Ectodermal cell (in vitro differentiated cells): Measurements from ENCODE around the gene IDH3A.

Experiments
- H3K27ac ChIP-seq: 2 replicates; pipeline ENCODE4 v1.7.0; 2013; ENCODE audit warnings: mild to moderate bottlenecking, low read depth, low read length; ENCODE audit not compliant: insufficient read depth, poor library complexity, severe bottlenecking
- H3K27me3 ChIP-seq: 2 replicates; pipeline ENCODE4 v1.7.0; 2013; ENCODE audit warnings: mild to moderate bottlenecking, low read length; ENCODE audit not compliant: insufficient read depth, control insufficient read depth, poor library complexity, severe bottlenecking
- H3K36me3 ChIP-seq: one replicate; pipeline ENCODE4 v1.7.0; 2013; ENCODE audit warnings: low read length; ENCODE audit not compliant: control insufficient read depth, insufficient read depth
- H3K4me1 ChIP-seq: one replicate; pipeline ENCODE4 v1.7.0; 2013; ENCODE audit warnings: low read length; ENCODE audit not compliant: control insufficient read depth, insufficient read depth
- H3K4me3 ChIP-seq: 2 replicates; pipeline ENCODE4 v1.7.0; 2013; ENCODE audit warnings: low read depth, low read length, control low read depth; ENCODE audit not compliant: insufficient read depth
- H3K9me3 ChIP-seq: 2 replicates; pipeline ENCODE4 v1.7.0; 2013; ENCODE audit warnings: mild to moderate bottlenecking, low read length, moderate library complexity; ENCODE audit not compliant: control insufficient read depth
- WGBS, 2 experiments: methylation state at CpG; one replicate each; pipeline ENCODE4 v1.1.7; 2013; ENCODE audit warnings: missing lambda C conversion rate in 2 of 2; 5-methylcytosine and 5-hydroxymethylcytosine counted together

IDH3A gene

DNA sequence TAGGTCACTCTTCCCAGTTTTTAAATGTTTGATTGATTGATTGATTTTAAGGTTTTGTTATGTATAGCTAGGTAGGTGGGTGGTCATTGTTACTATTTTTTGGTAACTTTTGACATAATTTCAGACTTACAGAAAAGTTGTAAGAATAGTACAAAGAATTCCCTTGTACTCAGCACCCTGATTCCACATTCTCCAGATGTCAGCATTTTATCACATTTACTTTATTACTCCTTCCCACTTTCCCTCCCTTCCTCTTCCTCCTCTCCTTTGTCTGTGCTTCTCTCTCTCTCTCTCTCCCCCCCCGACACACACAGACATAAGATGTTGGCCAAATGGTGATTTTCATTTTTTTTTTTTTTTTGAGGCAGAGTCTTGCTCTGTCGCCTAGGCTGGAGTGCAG lies 14.8 kb downstream of the IDH3A start:
- Histone ChIP-seq H3K27ac (no peak overlapping the region), H3K4me1 (no peaks in the 10 kb centered on the region), H3K4me3 (no peak overlapping the region), H3K27me3 (no peaks in the 10 kb centered on the region), H3K36me3 (peaks cover 5% of the 10 kb centered on the region), H3K9me3 (no peaks in the 10 kb centered on the region)
- WGBS, 2 experiments, result 89 to 100% methylated on average over 2 of the region's 2 CpGs

DNA sequence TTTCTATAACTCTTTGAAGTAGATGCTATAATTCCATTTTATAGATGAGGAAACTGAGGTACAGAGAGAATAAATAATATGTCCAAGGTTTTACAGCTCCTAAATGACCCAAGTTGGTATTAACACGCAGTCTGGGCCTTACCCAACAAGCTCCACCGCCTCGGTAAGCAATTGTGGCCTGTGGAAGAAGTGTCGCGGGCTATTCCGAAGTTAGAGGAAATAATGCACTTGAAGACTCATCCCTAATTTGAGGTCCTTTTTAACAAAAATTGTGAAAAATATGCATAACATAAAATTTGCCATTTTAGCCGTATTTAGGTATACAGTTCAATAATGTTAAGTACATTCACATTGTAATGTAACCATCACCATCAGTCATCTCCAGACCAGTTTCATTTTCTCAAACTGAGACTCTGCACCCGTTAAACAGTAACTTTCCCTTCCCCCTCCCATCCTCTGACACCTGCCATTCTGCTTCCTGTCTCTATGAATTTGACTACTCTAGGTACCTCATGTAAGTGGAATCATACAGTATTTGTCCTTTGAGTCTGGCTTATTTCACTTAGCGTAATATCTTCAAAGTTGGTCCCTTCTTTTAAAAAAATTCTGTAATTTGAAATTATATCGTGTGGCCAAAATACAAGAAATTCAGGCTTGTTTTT lies 18.2 kb downstream of the IDH3A start:
- WGBS, 2 experiments, result 93 to 96% methylated on average over 10 of the region's 10 CpGs
- Histone ChIP-seq H3K9me3 (no peaks in the 10 kb centered on the region), H3K4me3 (no peak overlapping the region), H3K36me3 (peaks cover 5% of the 10 kb centered on the region), H3K27me3 (no peaks in the 10 kb centered on the region), H3K4me1 (no peaks in the 10 kb centered on the region), H3K27ac (no peak overlapping the region)

- Histone ChIP-seq H3K4me1 (no peaks in the 10 kb centered on the region), H3K4me3 (no peak overlapping the region), H3K36me3 (peaks cover 5% of the 10 kb centered on the region), H3K9me3 (no peaks in the 10 kb centered on the region), H3K27me3 (no peaks in the 10 kb centered on the region), H3K27ac (no peak overlapping the region)
- WGBS, 2 experiments, result 93 to 99% methylated on average over 5 of the region's 5 CpGs
Observed at GRCh38 chr15:78168608-78169007, 19.4 kb downstream of the IDH3A start.

DNA sequence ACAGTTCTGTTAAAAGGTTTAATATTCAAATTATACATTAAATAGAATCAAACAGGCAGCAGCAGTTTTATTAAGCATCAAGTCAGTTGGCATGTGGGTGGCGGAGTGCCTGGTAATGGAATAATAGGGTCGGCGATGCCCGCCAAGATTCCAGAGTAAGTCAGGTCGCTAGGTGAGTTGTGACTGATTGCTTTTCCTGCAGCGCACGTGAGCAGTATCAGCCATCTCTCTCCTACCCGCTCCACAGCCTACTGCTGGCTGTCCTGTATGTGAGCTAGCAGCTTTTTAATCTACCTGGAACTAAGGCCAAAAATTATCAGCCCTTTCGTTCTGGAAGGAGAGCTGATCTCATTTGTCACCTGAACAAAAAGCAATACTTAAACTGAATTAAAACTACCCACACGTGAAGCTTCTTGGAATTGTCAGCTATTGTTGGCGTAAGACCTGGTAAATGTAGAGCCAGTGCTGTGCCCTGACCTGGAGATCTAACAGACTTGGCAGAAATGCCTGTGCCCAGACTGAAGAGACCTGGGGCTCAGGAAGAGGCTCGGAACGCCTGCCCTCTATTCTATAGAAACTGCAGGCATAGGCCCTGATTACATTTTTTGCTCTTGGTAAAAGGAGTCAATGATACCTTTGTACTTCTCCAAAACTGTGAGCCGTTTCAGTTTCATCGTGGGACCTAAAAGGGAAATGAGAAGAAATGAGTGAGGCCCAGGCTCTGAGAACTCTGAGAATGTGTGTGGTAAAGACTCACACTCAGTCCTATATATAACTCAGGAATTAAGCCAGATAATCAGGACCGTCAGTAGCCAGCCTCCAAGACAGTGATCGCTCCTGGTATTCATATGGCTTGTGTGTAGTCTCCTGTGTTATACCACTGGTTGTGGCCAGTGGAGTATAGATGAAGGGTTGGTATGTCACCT lies 21.9 kb downstream of the IDH3A start:
- H3K9me3 ChIP-seq, result no peaks in the 10 kb centered on the region
- H3K4me1 ChIP-seq, result no peaks in the 10 kb centered on the region
- 94% methylated on average over 17 of the region's 17 CpGs for WGBS, 2 experiments
- no peaks in the 10 kb centered on the region for H3K36me3 ChIP-seq
- H3K27ac ChIP-seq, result no peak overlapping the region
- H3K27me3 ChIP-seq, result no peaks in the 10 kb centered on the region
- no peak overlapping the region for H3K4me3 ChIP-seq

GRCh38 chr15:78171864-78172472 lies 22.8 kb downstream of the IDH3A start:
- no peaks in the 10 kb centered on the region for H3K4me1 ChIP-seq
- H3K36me3 ChIP-seq, result no peaks in the 10 kb centered on the region
- no peak overlapping the region for H3K27ac ChIP-seq
- H3K27me3 ChIP-seq, result no peaks in the 10 kb centered on the region
- 93 to 97% methylated on average over 7 to 9 of the region's 9 CpGs for WGBS, 2 experiments
- H3K9me3 ChIP-seq, result no peaks in the 10 kb centered on the region
- no peak overlapping the region for H3K4me3 ChIP-seq

GRCh38 chr15:78174401-78174800 lies 25.2 kb downstream of the IDH3A start:
- H3K4me3 ChIP-seq, result no peak overlapping the region
- H3K27me3 ChIP-seq, result no peaks in the 10 kb centered on the region
- no peak overlapping the region for H3K27ac ChIP-seq
- 92 to 93% methylated on average over 9 of the region's 9 CpGs for WGBS, 2 experiments
- no peaks in the 10 kb centered on the region for H3K4me1 ChIP-seq
- no peaks in the 10 kb centered on the region for H3K9me3 ChIP-seq
- no peaks in the 10 kb centered on the region for H3K36me3 ChIP-seq

DNA sequence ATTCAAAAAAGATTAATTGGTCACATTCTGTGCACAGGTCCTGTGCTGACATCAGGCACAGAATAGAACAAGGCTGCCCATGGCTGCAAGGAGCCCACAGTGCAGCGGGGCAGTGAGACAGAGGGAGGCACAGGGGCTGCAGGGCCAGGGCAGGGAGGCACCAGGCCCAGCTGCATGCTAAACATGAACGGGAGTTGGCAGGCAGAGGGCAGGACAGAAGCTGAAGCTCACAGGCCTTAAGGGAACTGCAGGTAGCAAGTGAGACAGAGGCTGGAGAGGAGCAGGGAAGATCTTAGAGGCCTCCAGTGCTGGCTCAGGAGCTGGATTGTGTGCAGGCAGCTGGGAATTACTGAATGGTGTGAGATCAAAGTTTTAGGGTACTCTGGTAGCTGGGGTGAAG lies 26.2 kb downstream of the IDH3A start:
- Histone ChIP-seq H3K4me3 (no peak overlapping the region), H3K9me3 (no peaks in the 10 kb centered on the region), H3K27me3 (no peaks in the 10 kb centered on the region), H3K4me1 (no peaks in the 10 kb centered on the region), H3K36me3 (no peaks in the 10 kb centered on the region), H3K27ac (no peak overlapping the region)
- WGBS, 2 experiments, result 75 to 83% methylated on average over 2 of the region's 2 CpGs

- H3K9me3 ChIP-seq, result no peaks in the 10 kb centered on the region
- no peaks in the 10 kb centered on the region for H3K27me3 ChIP-seq
- no peak overlapping the region for H3K27ac ChIP-seq
- H3K36me3 ChIP-seq, result no peaks in the 10 kb centered on the region
- WGBS, 2 experiments, result 33 to 34% methylated on average over 12 of the region's 12 CpGs
- no peak overlapping the region for H3K4me3 ChIP-seq
- no peaks in the 10 kb centered on the region for H3K4me1 ChIP-seq
Observed at GRCh38 chr15:78177447-78177873, 28.3 kb downstream of the IDH3A start.

- H3K4me1 ChIP-seq, result no peaks in the 10 kb centered on the region
- no peaks in the 10 kb centered on the region for H3K27me3 ChIP-seq
- H3K4me3 ChIP-seq, result no peak overlapping the region
- no peak overlapping the region for H3K27ac ChIP-seq
- 94 to 95% methylated on average over 6 of the region's 6 CpGs for WGBS, 2 experiments
- H3K36me3 ChIP-seq, result no peaks in the 10 kb centered on the region
- H3K9me3 ChIP-seq, result no peaks in the 10 kb centered on the region
Observed at GRCh38 chr15:78178064-78178463, 28.9 kb downstream of the IDH3A start.

DNA sequence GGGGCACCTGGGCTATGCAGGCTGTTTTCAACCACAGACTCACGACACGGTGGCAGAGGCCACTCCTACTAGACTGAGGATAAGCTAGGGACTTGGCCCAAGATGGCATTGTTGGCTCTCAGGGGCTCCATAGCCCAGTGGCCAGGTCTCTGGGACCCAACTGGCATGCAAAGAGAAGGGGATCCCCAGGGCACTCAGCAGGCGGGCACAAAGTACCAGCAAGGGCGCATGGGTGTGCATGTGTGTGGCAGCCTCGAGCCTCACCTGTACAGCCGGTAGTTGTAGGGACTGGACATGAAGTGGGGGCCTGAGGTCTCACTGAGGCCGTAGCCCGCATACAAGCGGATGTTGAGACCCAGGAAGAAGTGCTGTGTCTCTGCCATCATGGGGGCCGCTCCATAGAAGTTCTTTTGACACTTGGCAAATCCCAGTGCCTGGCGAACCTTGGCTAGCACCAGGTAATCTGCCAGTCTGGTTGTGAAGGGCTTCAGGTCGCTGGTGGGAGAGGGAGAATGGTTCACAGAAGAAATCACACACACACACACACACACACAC lies 30.2 kb downstream of the IDH3A start:
- H3K36me3 ChIP-seq, result no peaks in the 10 kb centered on the region
- no peak overlapping the region for H3K27ac ChIP-seq
- no peak overlapping the region for H3K4me3 ChIP-seq
- no peaks in the 10 kb centered on the region for H3K4me1 ChIP-seq
- no peaks in the 10 kb centered on the region for H3K9me3 ChIP-seq
- WGBS, 2 experiments, result 93 to 95% methylated on average over 11 of the region's 12 CpGs
- H3K27me3 ChIP-seq, result no peaks in the 10 kb centered on the region
